H1 (cell line): ENCODE results near the gene CHD2. TPM values are rescaled to one million over a fixed set of nuclear protein-coding genes. Genes with fewer than 3 reads are reported as not detected.

ENCODE experiments used
- CTCF ChIA-PET: fragments of 300-600 bp; sonication (Branson Sonifier 250); formaldehyde crosslinking; loops from one replicate; lab custom pipeline; 2021; ENCODE audit not compliant: partially characterized antibody; lab: Charles Lee
- POLR2A ChIA-PET: fragments of 300-600 bp; sonication (Branson Sonifier 250); formaldehyde crosslinking; loops from one replicate; lab custom pipeline; 2021; ENCODE audit warnings: inconsistent platforms; ENCODE audit not compliant: partially characterized antibody; lab: Charles Lee
- DNase-seq, 2 experiments: peaks; one replicate each; pipeline versions ENCODE4 v3.0.0 to v3.0.0-alpha.2; 2010 to 2022; ENCODE audit warnings: low spot score in 2 of 2, low read depth in 1 of 2, mixed read lengths in 1 of 2
- FAIRE-seq: peaks from 2 replicates; lab custom pipeline; 2011; peaks lifted over from hg19 to GRCh38; lab: Jason Lieb, UNC
- H2AFZ ChIP-seq: 2 replicates; pipeline ENCODE4 v1.8.1; 2012; ENCODE audit warnings: low read length, inconsistent platforms
- H2AK5ac ChIP-seq: 2 replicates; pipeline ENCODE4 v1.6.1; 2013; ENCODE audit warnings: low read depth, low read length
- H2BK120ac ChIP-seq: replicated peaks from 2 replicates; pipeline ENCODE3; 2013; ENCODE audit warnings: low read depth, low read length, inconsistent platforms
- H2BK12ac ChIP-seq: 2 replicates; pipeline ENCODE4 v1.6.1; 2013; ENCODE audit warnings: low read depth, low read length
- H2BK15ac ChIP-seq: 2 replicates; pipeline ENCODE4 v1.6.1; 2013; ENCODE audit warnings: low read length
- H2BK20ac ChIP-seq: 2 replicates; pipeline ENCODE4 v1.6.1; 2013; ENCODE audit warnings: low read length
- H2BK5ac ChIP-seq: 2 replicates; pipeline ENCODE4 v1.6.1; 2013; ENCODE audit warnings: low read depth, low read length
- H3K14ac ChIP-seq: 2 replicates; pipeline ENCODE4 v1.6.1; 2013; ENCODE audit warnings: inconsistent platforms; ENCODE audit not compliant: insufficient read length
- H3K18ac ChIP-seq: 2 replicates; pipeline ENCODE4 v1.6.1; 2013; ENCODE audit warnings: low read length; ENCODE audit errors: extremely low read depth
- H3K23ac ChIP-seq: 2 replicates; pipeline ENCODE4 v1.6.1; 2013; ENCODE audit warnings: inconsistent platforms; ENCODE audit not compliant: insufficient read length
- H3K23me2 ChIP-seq: 2 replicates; pipeline ENCODE4 v1.6.1; 2013; ENCODE audit warnings: low read depth, low read length
- H3K27ac ChIP-seq: 2 replicates; pipeline ENCODE4 v1.6.1; 2011; ENCODE audit warnings: low read depth, low read length, inconsistent platforms
- H3K27me3 ChIP-seq, 4 experiments: replicated peaks in 1 of 4; 1 replicate in 1 of 4; 2 replicates in 3 of 4; pipeline versions ENCODE4 v1.6.1 to v1.8.1; 2011 to 2013; ENCODE audit warnings: low read length in 3 of 4, mild to moderate bottlenecking in 3 of 4, inconsistent platforms in 2 of 4, mixed read lengths in 2 of 4, moderate library complexity in 1 of 4; ENCODE audit not compliant: control insufficient read depth in 3 of 4, insufficient read depth in 3 of 4; ENCODE audit errors: extremely low read depth in 1 of 4
- H3K36me3 ChIP-seq, 4 experiments: 2 replicates each; pipeline versions ENCODE4 v1.6.1 to v1.8.1; 2011 to 2013; ENCODE audit warnings: mild to moderate bottlenecking in 4 of 4, low read length in 3 of 4, moderate library complexity in 2 of 4, control low read depth in 1 of 4, inconsistent platforms in 1 of 4; ENCODE audit not compliant: insufficient read depth in 4 of 4, control insufficient read depth in 2 of 4
- H3K4ac ChIP-seq: replicated peaks from 2 replicates; pipeline ENCODE3; 2013; ENCODE audit warnings: low read length, low read depth, mixed read lengths, inconsistent platforms; ENCODE audit not compliant: insufficient read length
- H3K4me1 ChIP-seq, 4 experiments: replicated peaks in 1 of 4; 1 replicate in 1 of 4; 2 replicates in 3 of 4; pipeline versions ENCODE4 v1.6.1 to v1.8.1; 2011 to 2013; ENCODE audit warnings: low read length in 3 of 4, inconsistent platforms in 2 of 4, mixed read lengths in 1 of 4; ENCODE audit not compliant: insufficient read depth in 4 of 4, control insufficient read depth in 3 of 4
- H3K4me2 ChIP-seq, 2 experiments: 2 replicates each; pipeline versions ENCODE4 v1.6.1 to v1.8.1; 2011 to 2013; ENCODE audit warnings: low read depth in 2 of 2, low read length in 2 of 2, control low read depth in 1 of 2, inconsistent platforms in 1 of 2, mild to moderate bottlenecking in 1 of 2; ENCODE audit not compliant: insufficient read depth in 1 of 2
- H3K4me3 ChIP-seq, 4 experiments: fragments of 200-600, 300-600 bp in 1 of 4; sonication (generic), shearing (Covaris generic), sonication (Bioruptor Twin) in 1 of 4; 2 replicates each; pipeline versions ENCODE4 v1.5.1 to v1.8.1; 2011 to 2016; ENCODE audit warnings: low read length in 4 of 4, low read depth in 3 of 4, control low read depth in 2 of 4, inconsistent platforms in 2 of 4, mild to moderate bottlenecking in 2 of 4, mixed read lengths in 1 of 4, moderate library complexity in 1 of 4; ENCODE audit not compliant: insufficient read depth in 2 of 4; ENCODE audit errors: extremely low read depth in 1 of 4
- H3K56ac ChIP-seq: replicated peaks from 2 replicates; pipeline ENCODE3; 2013; ENCODE audit warnings: low read depth, mild to moderate bottlenecking, mixed read lengths, low read length, inconsistent platforms; ENCODE audit not compliant: insufficient read length
- H3K79me1 ChIP-seq: 2 replicates; pipeline ENCODE4 v1.6.1; 2013; ENCODE audit warnings: low read depth, low read length, control low read depth
- H3K79me2 ChIP-seq, 2 experiments: 2 replicates each; pipeline versions ENCODE4 v1.6.1 to v1.8.1; 2012 to 2013; ENCODE audit warnings: low read length in 2 of 2, mild to moderate bottlenecking in 2 of 2, inconsistent platforms in 1 of 2; ENCODE audit not compliant: insufficient read depth in 2 of 2, control insufficient read depth in 1 of 2
- H3K9ac ChIP-seq, 4 experiments: replicated peaks in 1 of 4; 1 replicate in 1 of 4; 2 replicates in 3 of 4; pipeline versions ENCODE4 v1.6.1 to v1.8.1; 2011 to 2013; ENCODE audit warnings: low read depth in 3 of 4, low read length in 3 of 4, control low read depth in 2 of 4, mild to moderate bottlenecking in 2 of 4, moderate library complexity in 2 of 4, inconsistent platforms in 1 of 4; ENCODE audit errors: extremely low read depth in 1 of 4
- H3K9me3 ChIP-seq, 2 experiments: 2 replicates each; pipeline versions ENCODE4 v1.6.1 to v1.8.1; 2012 to 2013; ENCODE audit warnings: mild to moderate bottlenecking in 2 of 2, moderate library complexity in 2 of 2, control low read depth in 1 of 2, inconsistent platforms in 1 of 2, low read depth in 1 of 2, low read length in 1 of 2, mixed read lengths in 1 of 2; ENCODE audit not compliant: insufficient read depth in 2 of 2
- H4K20me1 ChIP-seq, 2 experiments: replicated peaks in 1 of 2; 2 replicates each; pipeline versions ENCODE3 to v1.8.1; 2011 to 2013; ENCODE audit warnings: inconsistent platforms in 2 of 2, low read length in 2 of 2, mild to moderate bottlenecking in 1 of 2; ENCODE audit not compliant: insufficient read depth in 2 of 2, control insufficient read depth in 1 of 2
- H4K5ac ChIP-seq: 2 replicates; pipeline ENCODE4 v1.6.1; 2013; ENCODE audit warnings: low read length, low read depth, mixed read lengths, inconsistent platforms; ENCODE audit not compliant: insufficient read length
- H4K8ac ChIP-seq: 2 replicates; pipeline ENCODE4 v1.8.0; 2013; ENCODE audit warnings: mild to moderate bottlenecking, moderate library complexity, low read length, inconsistent platforms; ENCODE audit not compliant: insufficient read depth; ENCODE audit errors: extremely low read depth
- H4K91ac ChIP-seq: replicated peaks from 2 replicates; pipeline ENCODE3; 2013; ENCODE audit warnings: low read length, mixed read lengths, inconsistent platforms; ENCODE audit not compliant: insufficient read length
- BCL11A ChIP-seq, 2 experiments: IDR thresholded peaks; one replicate each; pipeline ENCODE4 v1.6.1; 2011; ENCODE audit warnings: low read depth in 2 of 2, low read length in 2 of 2, mild to moderate bottlenecking in 2 of 2
- BRCA1 ChIP-seq: IDR thresholded peaks from 2 replicates; pipeline ENCODE4 v1.6.1; 2012; ENCODE audit warnings: low read depth, low read length, improper control_type of control experiment
- CREB1 ChIP-seq: IDR thresholded peaks from 2 replicates; pipeline ENCODE4 v1.6.1; 2012; ENCODE audit warnings: inconsistent platforms
- EGR1 ChIP-seq: IDR thresholded peaks from 2 replicates; pipeline ENCODE4 v1.6.1; 2011; ENCODE audit warnings: low read depth, low read length, borderline replicate concordance
- EZH2 ChIP-seq: fragments of 200-600 bp; sonication (generic); IDR thresholded peaks from 2 replicates; pipeline ENCODE4 v1.7.1; 2012; ENCODE audit warnings: low read depth, mild to moderate bottlenecking, moderate library complexity, low read length, inconsistent platforms; ENCODE audit not compliant: severe bottlenecking
- FOSL1 ChIP-seq: IDR thresholded peaks from 2 replicates; pipeline ENCODE4 v1.6.1; 2011; ENCODE audit warnings: mild to moderate bottlenecking, low read depth, low read length, moderate library complexity; ENCODE audit not compliant: insufficient read depth
- HDAC2 ChIP-seq, 2 experiments: fragments of 300-600 bp in 1 of 2; sonication (generic) in 1 of 2; IDR thresholded peaks; 2 replicates each; pipeline ENCODE4 v1.6.1; 2011 to 2012; ENCODE audit warnings: low read depth in 2 of 2, low read length in 2 of 2, mild to moderate bottlenecking in 2 of 2, moderate library complexity in 2 of 2, borderline replicate concordance in 1 of 2, inconsistent platforms in 1 of 2
- SIX5 ChIP-seq: IDR thresholded peaks from 2 replicates; pipeline ENCODE4 v1.6.1; 2011; ENCODE audit warnings: mild to moderate bottlenecking, low read depth, low read length
- TEAD4 ChIP-seq: IDR thresholded peaks from 2 replicates; pipeline ENCODE4 v1.6.1; 2012; ENCODE audit warnings: low read depth, low read length, inconsistent platforms, mixed read lengths
- WGBS, 2 experiments: shearing (Covaris generic) in 1 of 2; methylation state at CpG; one replicate each; pipeline versions ENCODE4 v1.1.6 to v1.1.7; 2013 to 2015; ENCODE audit warnings: low lambda C conversion rate in 2 of 2, mixed read lengths in 2 of 2, inconsistent platforms in 1 of 2, low coverage in 1 of 2, missing lambda C conversion rate in 1 of 2; ENCODE audit not compliant: insufficient replicate concordance in 2 of 2, insufficient coverage in 1 of 2, insufficient read length in 1 of 2; ENCODE audit errors: extremely low coverage in 1 of 2, missing lambda C conversion rate in 1 of 2; 5-methylcytosine and 5-hydroxymethylcytosine counted together
- polyA plus RNA-seq, 7 experiments: library from polyadenylated mRNA; depleted of rRNA in 3 of 7; stranded (reverse) in 5 of 7; unstranded in 2 of 7; fragments of >200 nt in 5 of 7; fragments of 200-250 nt in 2 of 7; gene quantifications; 1 replicate in 5 of 7; 2 replicates in 1 of 7; 4 replicates in 1 of 7; pipeline versions ENCODE4 v1.2.1 to v1.2.3, GENCODE V29; 2011 to 2013; ENCODE audit warnings: missing spikeins in 2 of 7, mixed read lengths in 2 of 7
- total RNA-seq: library from RNA; stranded (reverse); fragmentation: NEBNext Ultra II Directional; extraction: Animal tissue kit (Norgen Biotek cat#: 25700); gene quantifications from 2 replicates; pipeline ENCODE4 v1.2.1, GENCODE V29; 2021
- TF ChIP-seq, protein P1 (sequence below), 3 experiments: IDR thresholded peaks; 1 replicate in 2 of 3; 2 replicates in 1 of 3; pipeline versions ENCODE4 v1.5.1 to v1.6.1; 2011; ENCODE audit warnings: low read length in 3 of 3, mild to moderate bottlenecking in 3 of 3, inconsistent platforms in 2 of 3, low read depth in 1 of 3, moderate library complexity in 1 of 3; ENCODE audit not compliant: insufficient read depth in 1 of 3; ENCODE audit errors: control extremely low read depth in 1 of 3

Gene CHD2
- total and polyA plus RNA-seq, 2 of the 8 experiments (the other 6 are each of a cell fraction or from before 2014, with no cell fraction given), result 28.8 to 70.0 TPM

DNA sequence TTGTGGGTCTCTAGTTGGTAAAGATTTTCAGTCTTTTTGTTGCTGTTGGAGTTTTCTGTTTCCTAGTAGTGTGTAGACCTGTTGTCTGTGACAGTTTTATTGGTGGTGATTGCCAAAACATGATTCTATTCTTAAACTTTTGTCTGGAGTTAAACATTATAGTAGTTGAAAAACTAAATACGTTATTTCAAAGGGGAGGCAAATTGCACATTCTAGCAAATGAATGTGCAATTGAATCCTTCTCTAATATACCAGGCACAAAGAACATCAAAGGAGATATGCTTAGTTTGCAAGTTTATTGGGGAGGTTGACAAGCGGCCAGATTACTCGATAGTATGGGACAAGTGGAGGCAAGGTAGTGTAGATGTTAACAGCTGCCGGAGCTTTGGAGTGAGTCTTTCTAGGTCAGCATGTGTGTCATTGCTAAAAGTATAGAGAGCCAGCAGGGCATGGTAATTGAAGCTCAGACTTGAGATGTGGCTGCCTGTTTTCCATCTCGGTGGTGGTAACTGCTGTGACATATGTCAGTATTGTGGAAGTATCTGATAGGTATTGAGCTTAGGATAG is 20.6 kb downstream of the CHD2 start:
- no peak overlapping the region for H3K56ac ChIP-seq
- CTCF ChIA-PET, result interaction anchor here (0.6 to 6.8 kb wide), 16 partner anchors 8 to 123 kb away, joined by 3 to 52 read pairs (median 4); partner anchors contain the start of gene CHD2
- no peak overlapping the region for H4K91ac ChIP-seq
- peaks cover 0 to 14% (median 8%) of the 10 kb centered on the region in 4 experiments; a peak in 5 of 7 replicates for H3K4me1 ChIP-seq
- FAIRE-seq, result no peak
- no peaks in the 10 kb centered on the region for H3K27me3 ChIP-seq
- no peak overlapping the region for H2AFZ ChIP-seq
- H3K36me3 ChIP-seq, result peaks cover 2 to 24% (median 13%) of the 10 kb centered on the region in 4 experiments
- H2BK120ac ChIP-seq, result no peak overlapping the region
- H3K4me2 ChIP-seq, result no peak overlapping the region
- H3K9ac ChIP-seq, result no peak overlapping the region
- no peak overlapping the region for H2BK20ac ChIP-seq
- H2BK5ac ChIP-seq, result no peak overlapping the region
- DNase-seq, result no peak
- POLR2A ChIA-PET, result interaction anchor here (0.9 to 2.1 kb wide), 6 partner anchors 8 to 111 kb away, joined by 3 to 9 read pairs (median 4); partner anchors contain the start of gene CHD2
- H3K79me2 ChIP-seq, result peaks cover 12 to 82% of the 10 kb centered on the region in 2 experiments
- H3K4me3 ChIP-seq, result no peak overlapping the region
- no peak overlapping the region for H4K5ac ChIP-seq
- H3K18ac ChIP-seq, result no peak overlapping the region
- H2BK12ac ChIP-seq, result no peak overlapping the region
- H2AK5ac ChIP-seq, result no peak overlapping the region
- H3K9me3 ChIP-seq, result no peaks in the 10 kb centered on the region
- no peaks in the 10 kb centered on the region for H3K23me2 ChIP-seq
- H2BK15ac ChIP-seq, result no peak overlapping the region
- no peak overlapping the region for H3K27ac ChIP-seq
- no peak overlapping the region for H3K23ac ChIP-seq
- H3K79me1 ChIP-seq, result peaks cover 7% of the 10 kb centered on the region; the same call in 1 of the 2 replicates
- peaks cover 5 to 15% of the 10 kb centered on the region in 2 experiments for H4K20me1 ChIP-seq
- WGBS, 2 experiments, result 90% methylated on average over 5 of the region's 5 CpGs; no CpG with 5 or more reads in 1 of the 2 experiments
- no peak overlapping the region for H3K4ac ChIP-seq
- no peak overlapping the region for H4K8ac ChIP-seq
- H3K14ac ChIP-seq, result no peak overlapping the region
- no peak for TF ChIP-seq TEAD4
- TF ChIP-seq FOSL1, result no peak
- TF ChIP-seq SIX5, result no peak
- TF ChIP-seq, protein P1, sequence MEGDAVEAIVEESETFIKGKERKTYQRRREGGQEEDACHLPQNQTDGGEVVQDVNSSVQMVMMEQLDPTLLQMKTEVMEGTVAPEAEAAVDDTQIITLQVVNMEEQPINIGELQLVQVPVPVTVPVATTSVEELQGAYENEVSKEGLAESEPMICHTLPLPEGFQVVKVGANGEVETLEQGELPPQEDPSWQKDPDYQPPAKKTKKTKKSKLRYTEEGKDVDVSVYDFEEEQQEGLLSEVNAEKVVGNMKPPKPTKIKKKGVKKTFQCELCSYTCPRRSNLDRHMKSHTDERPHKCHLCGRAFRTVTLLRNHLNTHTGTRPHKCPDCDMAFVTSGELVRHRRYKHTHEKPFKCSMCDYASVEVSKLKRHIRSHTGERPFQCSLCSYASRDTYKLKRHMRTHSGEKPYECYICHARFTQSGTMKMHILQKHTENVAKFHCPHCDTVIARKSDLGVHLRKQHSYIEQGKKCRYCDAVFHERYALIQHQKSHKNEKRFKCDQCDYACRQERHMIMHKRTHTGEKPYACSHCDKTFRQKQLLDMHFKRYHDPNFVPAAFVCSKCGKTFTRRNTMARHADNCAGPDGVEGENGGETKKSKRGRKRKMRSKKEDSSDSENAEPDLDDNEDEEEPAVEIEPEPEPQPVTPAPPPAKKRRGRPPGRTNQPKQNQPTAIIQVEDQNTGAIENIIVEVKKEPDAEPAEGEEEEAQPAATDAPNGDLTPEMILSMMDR (IDR thresholded peaks at IDR 0.05; ENCODE audit: control extremely low read depth in 1 of 3, insufficient read depth in 1 of 3, low read depth in 1 of 3, low read length in 3 of 3), result no peak
- TF ChIP-seq EGR1, result no peak
- no peak for TF ChIP-seq CREB1
- TF ChIP-seq EZH2, result no peak
- no peak for TF ChIP-seq BRCA1
- TF ChIP-seq BCL11A (IDR thresholded peaks at IDR 0.05; ENCODE audit: low read depth in 2 of 2, low read length in 2 of 2), result no peak
- TF ChIP-seq HDAC2 (IDR thresholded peaks at IDR 0.05; ENCODE audit: borderline replicate concordance in 1 of 2, low read depth in 2 of 2, low read length in 2 of 2), result no peak
